Right ventricle myocardium superior (tissue), 1 donor: Measurements from ENCODE around the gene DHCR24. TPM values are rescaled to one million over a fixed set of nuclear protein-coding genes. Genes with fewer than 3 reads are reported as not detected.

Source experiments
- ATAC-seq: fragments of 200-7000 bp; cut with Tn5 transposase; one replicate; pipeline ENCODE4 v1.9.1; 2020; ENCODE audit warnings: mild to moderate bottlenecking; ENCODE audit not compliant: poor library complexity
- DNase-seq: peaks from one replicate; pipeline ENCODE4 v3.0.0-alpha.2; 2020
- intact Hi-C: fragments of 100-400 bp; cut with DNase I; formaldehyde crosslinking; loops from one replicate; pipeline ENCODE4 v1.11.2; 2022
- total RNA-seq: library from RNA; stranded (reverse); fragmentation: NEBNext Ultra II Directional; extraction: Animal tissue kit (Norgen Biotek cat#: 25700); gene quantifications from one replicate; pipeline ENCODE4 v1.2.1, GENCODE V29; 2021
- donor health status: DM: no; HTN: yes; CAD: no; lungs with severe emphysema.

The DHCR24 gene
- total RNA-seq, 1 donor from 2014 or later, result 9.4 TPM

GRCh38 chr1:54869173-54869851 is 17.7 kb downstream of the DHCR24 start:
- intact Hi-C loops, result no loop called here
- no peak for ATAC-seq
- no peak for DNase-seq

- DNase-seq, result no peak
- ATAC-seq, result no peak
- intact Hi-C loops, result no loop called here
These were observed 19.3 kb downstream of the DHCR24 start for GRCh38 chr1:54867717-54868057.

DNA sequence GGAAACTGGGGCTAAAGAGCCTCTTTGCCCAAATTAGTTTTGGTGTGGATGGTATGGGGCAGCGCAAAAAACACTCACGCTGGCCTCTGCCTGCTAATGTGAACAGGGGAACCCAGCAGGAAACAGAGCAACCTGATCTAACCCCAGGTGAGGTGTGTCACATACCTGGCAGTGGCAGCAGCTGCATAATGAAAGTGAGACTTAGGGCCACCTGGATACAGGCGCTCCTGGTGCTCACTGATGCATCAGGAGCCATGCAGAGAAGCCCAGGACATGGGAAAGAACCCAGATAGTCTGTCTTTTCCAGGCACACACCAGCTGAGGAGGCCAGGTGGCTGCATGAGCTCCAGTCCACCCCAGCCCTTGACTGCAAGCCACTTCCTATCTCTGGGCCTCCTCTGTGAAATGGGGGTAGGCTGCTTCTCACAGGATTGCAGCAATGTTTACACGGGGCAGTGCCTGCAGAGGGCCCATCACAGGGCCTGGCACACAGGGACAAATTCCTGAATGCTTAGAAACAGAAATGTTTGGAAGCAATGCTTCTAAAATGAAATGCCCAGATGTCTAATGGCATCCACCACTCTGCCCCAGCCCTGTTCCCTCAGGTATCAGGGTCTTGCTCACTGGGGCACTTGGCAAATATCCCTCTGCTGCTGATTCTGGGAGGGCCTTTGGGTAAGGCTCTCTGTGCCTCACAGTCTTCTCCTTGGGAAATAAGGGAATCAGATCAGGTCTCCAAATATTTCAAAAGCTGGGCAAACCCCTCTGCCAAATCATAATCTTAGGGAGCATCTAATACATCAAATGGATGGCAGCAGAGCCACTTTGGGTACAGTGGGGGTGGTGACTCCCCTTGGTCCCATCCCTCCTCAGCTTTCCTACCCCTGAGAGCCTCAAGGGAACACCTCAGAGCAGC is 19.9 kb downstream of the DHCR24 start:
- intact Hi-C loops, result no loop called here
- DNase-seq (no peak), ATAC-seq (no peak)

GRCh38 chr1:54865238-54866073 is 21.5 kb downstream of the DHCR24 start:
- DNase-seq (no peak), ATAC-seq (no peak)
- intact Hi-C loops, result no loop called here

GRCh38 chr1:54864460-54865208 is 22.4 kb downstream of the DHCR24 start:
- intact Hi-C loops, result no loop called here
- DNase-seq, result no peak
- ATAC-seq, result no peak

GRCh38 chr1:54863267-54863665 is 23.7 kb downstream of the DHCR24 start:
- DNase-seq (no peak), ATAC-seq (no peak)
- intact Hi-C loops, result no loop called here

DNA sequence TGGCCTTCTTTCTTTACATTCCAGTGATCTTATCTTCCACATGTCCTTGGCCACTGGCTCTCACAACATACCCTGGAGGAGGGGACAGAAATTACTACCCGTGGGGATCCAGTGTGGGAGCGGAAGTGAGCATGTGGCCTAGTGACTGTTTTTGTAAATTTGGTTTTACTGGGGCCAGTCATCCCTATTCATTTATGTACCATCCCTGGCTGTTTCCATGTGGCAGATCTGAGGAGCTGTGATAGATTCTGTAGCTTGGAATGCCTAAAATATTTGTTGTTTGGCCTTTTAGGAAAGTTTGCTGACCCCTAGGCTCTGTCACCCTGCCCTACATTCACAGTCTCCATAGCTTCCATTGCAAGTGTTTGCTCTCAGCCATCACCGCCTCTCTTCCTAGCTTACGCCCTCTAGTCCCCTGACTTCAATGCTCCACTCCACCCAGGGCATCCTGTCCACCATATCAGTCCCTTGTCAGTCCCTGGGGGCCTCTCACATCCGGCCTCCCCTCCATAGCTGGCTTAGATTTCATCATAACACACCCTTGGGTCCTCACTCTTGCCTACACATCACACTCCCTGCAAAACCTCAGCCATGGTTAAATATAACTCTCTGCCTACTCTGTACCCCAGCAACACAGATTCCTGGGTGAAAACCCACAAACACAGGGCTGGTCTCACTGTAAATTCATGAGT is 25.8 kb downstream of the DHCR24 start:
- DNase-seq, result no peak
- intact Hi-C loops, result no loop called here
- no peak for ATAC-seq

DNA sequence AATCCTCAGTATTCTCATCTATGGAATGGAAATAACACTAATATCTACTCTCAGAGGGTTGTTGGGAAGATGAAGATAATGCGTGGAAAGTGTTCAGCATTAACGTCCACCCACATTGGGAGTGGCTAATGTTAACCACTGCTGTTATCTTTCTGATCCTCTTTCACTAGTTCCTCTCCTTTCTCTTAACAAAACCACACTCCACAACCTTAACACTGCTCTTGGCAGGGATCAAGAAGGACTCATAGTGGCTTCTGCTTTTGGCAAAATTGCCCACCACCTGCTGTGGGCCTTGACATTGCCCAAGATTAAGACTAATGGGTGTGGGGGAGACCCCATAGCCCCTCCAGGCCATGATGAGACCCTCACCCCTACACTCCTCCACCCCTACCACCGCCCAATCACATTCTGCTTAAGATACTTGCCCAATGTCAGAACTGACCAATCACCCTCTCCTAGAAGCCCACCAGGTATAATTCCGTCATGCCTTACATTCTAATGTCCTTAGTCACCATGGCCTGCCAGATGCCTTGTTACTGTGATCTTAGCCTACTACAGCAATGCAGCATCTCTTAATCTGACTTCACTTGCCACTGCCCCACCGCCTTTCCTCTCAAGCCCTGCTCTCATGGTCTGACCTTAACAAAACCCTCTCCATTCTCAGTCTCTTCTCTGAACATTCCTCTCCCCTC is 27.1 kb downstream of the DHCR24 start:
- no peak for DNase-seq
- no peak for ATAC-seq
- intact Hi-C loops, result no loop called here

DNA sequence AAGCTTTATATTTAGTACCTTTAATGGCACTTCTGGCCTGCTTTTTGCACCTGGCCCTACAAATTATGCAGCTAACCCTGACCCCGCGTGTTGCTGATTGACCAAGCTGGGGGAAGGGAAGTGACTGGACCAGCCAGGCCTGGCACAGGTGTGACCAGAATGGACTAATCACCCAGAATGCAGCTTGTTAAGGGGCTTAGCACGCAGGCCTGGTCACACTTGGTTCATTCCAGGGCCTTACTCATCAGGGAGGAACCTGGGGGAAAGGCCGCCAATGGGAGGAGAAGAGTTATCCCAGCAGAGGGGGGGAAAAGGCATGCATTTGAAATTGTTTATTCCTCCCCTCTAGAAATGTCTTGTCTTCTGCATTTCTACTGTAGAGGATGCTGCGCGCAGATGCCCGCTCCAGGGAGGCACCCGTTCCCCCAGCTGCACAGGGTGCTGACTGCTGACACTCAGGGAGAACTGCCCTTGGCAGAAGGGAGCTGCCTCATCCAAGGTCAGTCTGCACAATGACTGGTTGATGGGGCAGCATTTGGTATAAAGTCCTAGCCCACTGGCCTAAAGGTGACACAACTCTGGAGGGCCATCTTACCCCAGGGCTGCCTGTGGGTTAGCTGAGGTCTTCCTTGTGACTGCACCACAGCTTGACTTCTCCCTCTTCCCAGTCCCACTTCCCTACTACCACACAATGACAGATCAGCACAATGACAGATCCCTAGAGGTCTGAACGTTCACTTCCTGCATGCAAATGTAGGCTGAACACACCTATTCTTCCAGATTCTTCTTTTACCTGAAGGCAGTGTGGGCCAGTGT is 29.0 kb downstream of the DHCR24 start:
- no peak for DNase-seq
- no peak for ATAC-seq
- intact Hi-C loops, result no loop called here

GRCh38 chr1:54857141-54857540 is 29.9 kb downstream of the DHCR24 start:
- DNase-seq (no peak), ATAC-seq (no peak)
- intact Hi-C loops, result no loop called here

GRCh38 chr1:54854381-54855020 is 32.5 kb downstream of the DHCR24 start:
- intact Hi-C loops, result no loop called here
- no peak for ATAC-seq

DNA sequence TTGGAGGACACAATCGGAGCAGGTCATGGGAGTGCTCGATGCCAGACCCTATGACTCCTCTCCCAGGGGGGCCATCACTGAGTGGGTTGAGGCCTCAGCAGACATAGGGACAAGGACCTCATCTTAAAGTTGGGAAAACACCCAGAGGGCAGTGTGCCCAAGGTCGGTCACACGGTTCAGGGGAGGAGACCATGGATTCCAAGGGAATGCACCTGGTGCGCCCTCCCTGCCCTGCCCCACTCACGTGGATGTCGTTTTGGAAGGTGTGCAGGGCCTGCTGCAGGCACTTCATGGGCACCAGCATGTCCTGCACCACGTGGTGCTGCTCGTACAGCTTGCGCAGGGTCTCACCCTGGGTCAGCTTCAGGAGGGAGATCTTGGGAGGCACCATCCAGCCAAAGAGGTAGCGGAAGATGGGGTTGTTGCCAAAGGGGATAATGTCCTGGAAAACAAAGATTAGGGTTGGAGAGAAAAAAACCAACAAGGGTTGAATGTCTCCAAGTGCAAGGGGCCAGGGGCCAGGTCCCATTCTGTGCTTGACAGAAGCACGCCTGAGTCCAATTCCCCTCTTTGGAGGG is 33.1 kb downstream of the DHCR24 start:
- intact Hi-C loops, result no loop called here
- DNase-seq (no peak), ATAC-seq (no peak)

More at GRCh38 chr1:54854381-54855020, 32.5 kb downstream of the DHCR24 start:
- no peak for DNase-seq

DNA sequence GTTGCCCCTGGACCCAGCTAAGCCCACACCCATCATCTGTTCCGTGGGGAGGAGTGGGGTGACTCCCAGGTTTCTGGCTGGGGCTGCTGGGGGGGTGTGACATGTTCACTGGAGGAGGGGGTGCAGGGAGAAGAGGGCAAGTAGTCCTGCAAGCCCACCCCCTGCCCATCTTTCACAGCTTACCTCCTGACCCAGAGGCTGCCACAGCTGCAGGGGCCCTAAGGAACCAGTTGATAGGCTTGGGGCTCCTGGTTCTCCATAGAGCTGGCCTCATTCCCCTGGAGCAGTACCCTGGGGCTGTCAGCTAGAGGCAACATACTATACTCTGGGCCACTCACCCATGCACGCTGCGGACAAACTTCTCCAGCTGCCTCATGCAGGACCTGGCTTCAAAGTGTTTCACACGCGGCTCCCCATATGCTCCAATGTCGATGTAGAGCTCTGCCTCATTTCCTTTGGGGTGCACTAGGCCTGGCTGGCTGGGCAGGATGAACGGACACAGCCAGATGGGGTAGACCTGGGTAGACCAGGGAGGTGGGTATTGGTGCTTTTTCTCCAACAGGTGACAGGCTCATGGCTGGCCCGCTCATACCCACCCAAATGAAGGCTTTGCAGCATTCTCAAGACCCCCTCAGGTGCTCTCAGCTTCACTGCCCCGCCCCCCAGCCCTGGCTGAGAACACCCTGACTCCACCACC is 33.8 kb downstream of the DHCR24 start:
- intact Hi-C loops, result no loop called here
- ATAC-seq, result no peak
- DNase-seq, result no peak

- no peak for DNase-seq
- ATAC-seq, result no peak
- intact Hi-C loops, result no loop called here
These were observed 35.0 kb downstream of the DHCR24 start for GRCh38 chr1:54851936-54852524.

DNA sequence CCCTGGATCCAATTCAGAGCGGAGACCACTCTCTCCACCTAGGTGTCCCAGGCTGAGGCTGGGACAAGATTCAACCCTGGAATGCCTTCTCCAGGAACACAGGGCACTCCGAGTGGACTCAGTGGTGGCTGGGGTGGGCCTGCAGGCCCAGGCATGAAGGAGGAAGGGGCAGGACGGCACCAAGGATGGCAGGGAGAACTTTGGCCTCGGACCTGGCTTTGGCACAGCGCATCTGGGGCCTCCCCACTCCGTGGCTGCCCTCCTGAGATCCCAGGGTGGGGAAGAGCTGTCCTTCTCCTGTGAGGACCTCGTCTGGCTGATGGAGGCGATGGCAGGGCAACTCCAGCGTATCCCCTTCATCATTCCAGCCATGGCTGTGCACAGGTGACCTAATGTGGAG is 35.6 kb downstream of the DHCR24 start:
- ATAC-seq, result no peak
- intact Hi-C loops, result no loop called here
- DNase-seq, result no peak
